Mesenchymal stem cell (in vitro differentiated cells and primary cell): ENCODE measurements around the gene NAT9.
A peak's percentile ranks its signal among the peaks of the same experiment; 100 is the strongest.

Experiments used
- DNase-seq: peaks from one replicate; pipeline ENCODE4 v3.0.0-alpha.2; 2013
- H2AFZ ChIP-seq: one replicate; pipeline ENCODE4 v1.6.1; 2013; ENCODE audit warnings: low read depth, mild to moderate bottlenecking, control low read depth, inconsistent platforms, low read length, moderate library complexity
- H2AK5ac ChIP-seq: 2 replicates; pipeline ENCODE4 v1.6.1; 2013; ENCODE audit warnings: low read length, moderate library complexity, mild to moderate bottlenecking, inconsistent platforms; ENCODE audit not compliant: severe bottlenecking
- H2BK120ac ChIP-seq: one replicate; pipeline ENCODE4 v1.6.1; 2013; ENCODE audit warnings: low read depth, mild to moderate bottlenecking, inconsistent platforms, low read length, moderate library complexity
- H2BK12ac ChIP-seq, 2 experiments: one replicate each; pipeline ENCODE4 v1.6.1; 2013; ENCODE audit warnings: inconsistent platforms in 2 of 2, low read length in 2 of 2, mild to moderate bottlenecking in 2 of 2, moderate library complexity in 2 of 2, control low read depth in 1 of 2
- H2BK15ac ChIP-seq: one replicate; pipeline ENCODE4 v1.6.1; 2013; ENCODE audit warnings: mild to moderate bottlenecking, low read depth, inconsistent platforms; ENCODE audit not compliant: poor library complexity, severe bottlenecking
- H2BK5ac ChIP-seq: 2 replicates; pipeline ENCODE4 v1.6.1; 2013; ENCODE audit warnings: low read depth, mild to moderate bottlenecking, low read length, control low read depth, inconsistent platforms; ENCODE audit not compliant: poor library complexity, severe bottlenecking
- H3K14ac ChIP-seq, 2 experiments: one replicate each; pipeline ENCODE4 v1.6.1; 2013; ENCODE audit warnings: inconsistent platforms in 2 of 2, low read length in 2 of 2, control low read depth in 1 of 2, mild to moderate bottlenecking in 1 of 2, moderate library complexity in 1 of 2
- H3K18ac ChIP-seq, 2 experiments: one replicate each; pipeline ENCODE4 v1.6.1; 2013; ENCODE audit warnings: inconsistent platforms in 2 of 2, low read length in 2 of 2, control low read depth in 1 of 2, low read depth in 1 of 2, mild to moderate bottlenecking in 1 of 2
- H3K23ac ChIP-seq, 2 experiments: one replicate each; pipeline ENCODE4 v1.6.1; 2013; ENCODE audit warnings: inconsistent platforms in 2 of 2, low read length in 2 of 2, mild to moderate bottlenecking in 2 of 2, moderate library complexity in 2 of 2, control low read depth in 1 of 2
- H3K27ac ChIP-seq: 2 replicates; pipeline ENCODE4 v1.5.1; 2013; ENCODE audit warnings: mild to moderate bottlenecking, moderate library complexity, low read length, control low read depth, inconsistent platforms; ENCODE audit not compliant: poor library complexity, severe bottlenecking
- H3K27me3 ChIP-seq, 2 experiments: 2 replicates each; pipeline versions ENCODE4 v1.6.1 to v1.7.0; 2013; ENCODE audit warnings: low read length in 2 of 2, mild to moderate bottlenecking in 2 of 2, moderate library complexity in 2 of 2, control low read depth in 1 of 2, inconsistent platforms in 1 of 2; ENCODE audit not compliant: control insufficient read depth in 1 of 2, insufficient read depth in 1 of 2
- H3K36me3 ChIP-seq, 2 experiments: 2 replicates each; pipeline versions ENCODE4 v1.6.1 to v1.7.0; 2013; ENCODE audit warnings: low read length in 2 of 2, control low read depth in 1 of 2, inconsistent platforms in 1 of 2, low read depth in 1 of 2, mild to moderate bottlenecking in 1 of 2; ENCODE audit not compliant: insufficient read depth in 2 of 2, control insufficient read depth in 1 of 2
- H3K4ac ChIP-seq, 2 experiments: one replicate each; pipeline ENCODE4 v1.6.1; 2013; ENCODE audit warnings: inconsistent platforms in 2 of 2, low read length in 2 of 2, mild to moderate bottlenecking in 2 of 2, moderate library complexity in 2 of 2, control low read depth in 1 of 2, low read depth in 1 of 2
- H3K4me1 ChIP-seq: 2 replicates; pipeline ENCODE4 v1.6.1; 2013; ENCODE audit warnings: low read depth, low read length, control low read depth; ENCODE audit not compliant: control insufficient read depth, insufficient read depth
- H3K4me2 ChIP-seq: 2 replicates; pipeline ENCODE4 v1.6.1; 2013; ENCODE audit warnings: low read length, mild to moderate bottlenecking, inconsistent platforms; ENCODE audit not compliant: poor library complexity, severe bottlenecking
- H3K4me3 ChIP-seq, 2 experiments: 2 replicates each; pipeline versions ENCODE4 v1.5.1 to v1.7.0; 2013; ENCODE audit warnings: low read length in 2 of 2, mild to moderate bottlenecking in 2 of 2, control low read depth in 1 of 2, low read depth in 1 of 2; ENCODE audit not compliant: insufficient read depth in 1 of 2
- H3K79me1 ChIP-seq: replicated peaks from 2 replicates; pipeline ENCODE4 v1.6.1; 2013; ENCODE audit warnings: mild to moderate bottlenecking, control low read depth, low read length, inconsistent platforms; ENCODE audit not compliant: poor library complexity, severe bottlenecking
- H3K9ac ChIP-seq: 2 replicates; pipeline ENCODE4 v1.7.0; 2013; ENCODE audit warnings: mild to moderate bottlenecking, low read length, moderate library complexity
- H3K9me3 ChIP-seq: 2 replicates; pipeline ENCODE4 v1.7.0; 2013; ENCODE audit warnings: mild to moderate bottlenecking, low read length; ENCODE audit not compliant: control insufficient read depth
- H4K8ac ChIP-seq: one replicate; pipeline ENCODE4 v1.6.1; 2013; ENCODE audit warnings: inconsistent platforms, mild to moderate bottlenecking, low read length, moderate library complexity
- H4K91ac ChIP-seq: one replicate; pipeline ENCODE4 v1.6.1; 2013; ENCODE audit warnings: mild to moderate bottlenecking, low read length, inconsistent platforms
- WGBS: methylation state at CpG from one replicate; pipeline ENCODE4 v1.1.7; 2013; ENCODE audit warnings: mixed read lengths; 5-methylcytosine and 5-hydroxymethylcytosine counted together

Gene NAT9

GRCh38 chr17:74773414-74773813, 2.7 kb downstream of the NAT9 start:
- H3K79me1 ChIP-seq, result peaks cover 37% of the 10 kb centered on the region
- no peak overlapping the region for H2BK15ac ChIP-seq
- peaks cover 30% of the 10 kb centered on the region for H3K4me1 ChIP-seq
- no peak overlapping the region for H2BK5ac ChIP-seq
- DNase-seq, result no peak
- peak overlapping the region in 1 of 2 experiments; percentile 1 for H3K18ac ChIP-seq
- no peak overlapping the region for H3K14ac ChIP-seq
- H3K27ac ChIP-seq, result peak overlapping the region; percentile 82
- peak overlapping the region; percentile 12 for H2AK5ac ChIP-seq
- H2BK120ac ChIP-seq, result no peak overlapping the region
- no peak overlapping the region for H3K4me2 ChIP-seq
- peak overlapping the region; percentile 39 for H3K9ac ChIP-seq
- H3K9me3 ChIP-seq, result no peaks in the 10 kb centered on the region
- no peak overlapping the region for H2AFZ ChIP-seq
- H3K27me3 ChIP-seq, result no peaks in the 10 kb centered on the region
- peaks cover 52 to 53% of the 10 kb centered on the region in 2 experiments for H3K36me3 ChIP-seq
- H3K4ac ChIP-seq, result no peak overlapping the region
- 79% methylated on average over 6 of the region's 6 CpGs for WGBS
- H4K8ac ChIP-seq, result peak overlapping the region; percentile 20
- no peak overlapping the region for H3K23ac ChIP-seq
- no peak overlapping the region for H4K91ac ChIP-seq
- no peak overlapping the region for H2BK12ac ChIP-seq
- H3K4me3 ChIP-seq, result no peak overlapping the region

GRCh38 chr17:74772053-74772452, 4.1 kb downstream of the NAT9 start:
- Histone ChIP-seq H2AFZ (no peak overlapping the region), H3K36me3 (peaks cover 48 to 60% of the 10 kb centered on the region in 2 experiments), H2BK15ac (no peak overlapping the region), H3K9me3 (no peaks in the 10 kb centered on the region), H3K4ac (no peak overlapping the region), H2BK120ac (no peak overlapping the region), H4K8ac (no peak overlapping the region), H3K4me2 (no peak overlapping the region), H3K27ac (no peak overlapping the region), H3K4me1 (peaks cover 35% of the 10 kb centered on the region), H3K79me1 (peaks cover 31% of the 10 kb centered on the region), H3K27me3 (no peaks in the 10 kb centered on the region), H2BK12ac (no peak overlapping the region), H3K23ac (no peak overlapping the region), H3K4me3 (no peak overlapping the region), H2BK5ac (no peak overlapping the region), H3K18ac (no peak overlapping the region), H3K14ac (no peak overlapping the region), H3K9ac (no peak overlapping the region), H4K91ac (no peak overlapping the region), H2AK5ac (no peak overlapping the region)
- whole genome bisulfite sequencing, result 96% methylated on average over 13 of the region's 13 CpGs
- no peak for DNase-seq

- Histone ChIP-seq H2BK120ac (no peak overlapping the region), H2BK5ac (no peak overlapping the region), H4K91ac (no peak overlapping the region), H3K9me3 (no peaks in the 10 kb centered on the region), H3K4me2 (no peak overlapping the region), H3K36me3 (peaks cover 48 to 64% of the 10 kb centered on the region in 2 experiments), H4K8ac (no peak overlapping the region), H2BK12ac (no peak overlapping the region), H2BK15ac (peak overlapping the region; percentile 23), H2AK5ac (no peak overlapping the region), H2AFZ (no peak overlapping the region), H3K4me1 (peaks cover 31% of the 10 kb centered on the region), H3K27ac (no peak overlapping the region), H3K4ac (no peak overlapping the region), H3K79me1 (peaks cover 30% of the 10 kb centered on the region), H3K23ac (no peak overlapping the region), H3K14ac (no peak overlapping the region), H3K9ac (no peak overlapping the region), H3K18ac (no peak overlapping the region), H3K27me3 (no peaks in the 10 kb centered on the region), H3K4me3 (no peak overlapping the region)
- DNase-seq, result no peak
- WGBS, result 87% methylated on average over 9 of the region's 9 CpGs
Measured at GRCh38 chr17:74771319-74771914, 4.7 kb downstream of the NAT9 start.

- H2BK12ac ChIP-seq, result no peak overlapping the region
Measured at GRCh38 chr17:74770498-74771318, 5.4 kb downstream of the NAT9 start.

More at GRCh38 chr17:74770498-74771318, 5.4 kb downstream of the NAT9 start:
- WGBS, result 75% methylated on average over 16 of the region's 16 CpGs
- Histone ChIP-seq H3K27me3 (no peaks in the 10 kb centered on the region), H3K14ac (no peak overlapping the region), H3K4ac (no peak overlapping the region), H3K9me3 (no peaks in the 10 kb centered on the region), H2BK5ac (no peak overlapping the region), H3K4me2 (no peak overlapping the region), H3K23ac (no peak overlapping the region), H3K4me3 (no peak overlapping the region), H3K27ac (no peak overlapping the region), H3K36me3 (peaks cover 48 to 64% of the 10 kb centered on the region in 2 experiments), H3K4me1 (peaks cover 31% of the 10 kb centered on the region), H2BK15ac (peak overlapping the region; percentile 23), H3K18ac (no peak overlapping the region), H4K8ac (no peak overlapping the region), H3K79me1 (peaks cover 33% of the 10 kb centered on the region), H4K91ac (no peak overlapping the region), H3K9ac (no peak overlapping the region), H2BK120ac (no peak overlapping the region), H2AK5ac (no peak overlapping the region), H2AFZ (no peak overlapping the region)
- DNase-seq, result peak; percentile 49
